GM12892 (cell line): ENCODE measurements around the gene ERBB4.

Source experiments
- POLR2A ChIP-seq: IDR thresholded peaks from 2 replicates; pipeline ENCODE4 v1.6.1; 2011; ENCODE audit warnings: low read depth, low read length, control low read depth
- POLR2AphosphoS5 ChIP-seq: IDR thresholded peaks from 2 replicates; pipeline ENCODE4 v1.6.1; 2011; ENCODE audit warnings: low read depth, low read length, control low read depth
- TAF1 ChIP-seq: IDR thresholded peaks from 2 replicates; pipeline ENCODE4 v1.6.1; 2011; ENCODE audit warnings: low read depth, mild to moderate bottlenecking, control low read depth, low read length, borderline replicate concordance

- no peak for TF ChIP-seq POLR2AphosphoS5
- TF ChIP-seq TAF1, result no peak
- no peak for TF ChIP-seq POLR2A
These were observed 109.7 kb downstream of the ERBB4 start for GRCh38 chr2:212428681-212429478.
